Left ventricle myocardium inferior (tissue), 1 donor: Measurements from ENCODE around the gene MAN2A2. TPM values are rescaled to one million over a fixed set of nuclear protein-coding genes. Genes with fewer than 3 reads are reported as not detected.

Experiments
- DNase-seq: peaks from one replicate; pipeline ENCODE4 v3.0.0-alpha.2; 2020
- H3K27ac ChIP-seq: fragments of 200-600 bp; replicated peaks from 2 replicates; pipeline ENCODE4 v1.8.0; 2021
- H3K27me3 ChIP-seq: fragments of 200-600 bp; 2 replicates; pipeline ENCODE4 v1.8.0; 2021; ENCODE audit warnings: low read depth
- H3K36me3 ChIP-seq: fragments of 200-600 bp; 2 replicates; pipeline ENCODE4 v1.8.0; 2021
- H3K4me1 ChIP-seq: fragments of 200-600 bp; 2 replicates; pipeline ENCODE4 v1.8.0; 2021
- H3K4me3 ChIP-seq: fragments of 200-600 bp; 2 replicates; pipeline ENCODE4 v1.8.0; 2021; ENCODE audit warnings: mild to moderate bottlenecking, moderate library complexity
- H3K9me3 ChIP-seq: fragments of 200-600 bp; replicated peaks from 2 replicates; pipeline ENCODE4 v1.8.0; 2021
- CTCF ChIP-seq: fragments of 200-600 bp; IDR thresholded peaks from 2 replicates; pipeline ENCODE4 v1.8.0; 2021; ENCODE audit warnings: antibody characterized with exemption, mild to moderate bottlenecking, borderline replicate concordance
- intact Hi-C: fragments of 100-400 bp; cut with micrococcal nuclease; formaldehyde crosslinking; loops from one replicate; pipeline ENCODE4 v1.11.0; 2022
- total RNA-seq: library from RNA; stranded (reverse); fragmentation: NEBNext Ultra II Directional; extraction: Animal tissue kit (Norgen Biotek cat#: 25700); gene quantifications from one replicate; pipeline ENCODE4 v1.2.1, GENCODE V29; 2021
- donor health status: DM: no; HTN: yes; CAD: no; lungs with severe emphysema.

The MAN2A2 gene
- total RNA-seq, 1 donor from 2014 or later, result 95.4 TPM

- no peaks in the 10 kb centered on the region for H3K27me3 ChIP-seq
- H3K27ac ChIP-seq, result no peak overlapping the region
- H3K4me1 ChIP-seq, result no peaks in the 10 kb centered on the region
- no peak overlapping the region for H3K4me3 ChIP-seq
- H3K9me3 ChIP-seq, result no peaks in the 10 kb centered on the region
- TF ChIP-seq CTCF, result no peak
- intact Hi-C loops, result no loop called here
- peaks cover 99% of the 10 kb centered on the region for H3K36me3 ChIP-seq
- no peak for DNase-seq
Measured at GRCh38 chr15:90946941-90947576, 44.0 kb downstream of the MAN2A2 start.

GRCh38 chr15:90947577-90948357 lies 44.7 kb downstream of the MAN2A2 start:
- Histone ChIP-seq H3K4me3 (no peak overlapping the region), H3K9me3 (no peaks in the 10 kb centered on the region), H3K27ac (no peak overlapping the region), H3K36me3 (peaks cover 99% of the 10 kb centered on the region), H3K4me1 (no peaks in the 10 kb centered on the region), H3K27me3 (no peaks in the 10 kb centered on the region)
- no peak for TF ChIP-seq CTCF
- intact Hi-C loops, result no loop called here
- DNase-seq, result no peak

GRCh38 chr15:90948506-90948905 lies 45.4 kb downstream of the MAN2A2 start:
- Histone ChIP-seq H3K27me3 (no peaks in the 10 kb centered on the region), H3K4me3 (no peak overlapping the region), H3K36me3 (peaks cover 99% of the 10 kb centered on the region), H3K9me3 (no peaks in the 10 kb centered on the region), H3K27ac (no peak overlapping the region), H3K4me1 (no peaks in the 10 kb centered on the region)
- TF ChIP-seq CTCF, result no peak
- intact Hi-C loops, result no loop called here
- no peak for DNase-seq

- no peaks in the 10 kb centered on the region for H3K27me3 ChIP-seq
- no peak overlapping the region for H3K27ac ChIP-seq
- peaks cover 88% of the 10 kb centered on the region for H3K36me3 ChIP-seq
- no peak overlapping the region for H3K4me3 ChIP-seq
- no peaks in the 10 kb centered on the region for H3K9me3 ChIP-seq
- intact Hi-C loops, result no loop called here
- peaks cover 9% of the 10 kb centered on the region for H3K4me1 ChIP-seq
- no peak for TF ChIP-seq CTCF
- no peak for DNase-seq
Measured at GRCh38 chr15:90949979-90950675, 47.0 kb downstream of the MAN2A2 start.

- peaks cover 14% of the 10 kb centered on the region for H3K4me1 ChIP-seq
- H3K36me3 ChIP-seq, result peaks cover 82% of the 10 kb centered on the region
- H3K9me3 ChIP-seq, result no peaks in the 10 kb centered on the region
- H3K4me3 ChIP-seq, result no peak overlapping the region
- no peak for DNase-seq
- H3K27ac ChIP-seq, result no peak overlapping the region
- intact Hi-C loops, result no loop called here
- no peak for TF ChIP-seq CTCF
- no peaks in the 10 kb centered on the region for H3K27me3 ChIP-seq
Measured at GRCh38 chr15:90950676-90951075, 47.6 kb downstream of the MAN2A2 start.
